Measurements from ENCODE around the gene INPP5E.
A peak's percentile ranks its signal among the peaks of the same experiment; 100 is the strongest.

The INPP5E gene, protein sequence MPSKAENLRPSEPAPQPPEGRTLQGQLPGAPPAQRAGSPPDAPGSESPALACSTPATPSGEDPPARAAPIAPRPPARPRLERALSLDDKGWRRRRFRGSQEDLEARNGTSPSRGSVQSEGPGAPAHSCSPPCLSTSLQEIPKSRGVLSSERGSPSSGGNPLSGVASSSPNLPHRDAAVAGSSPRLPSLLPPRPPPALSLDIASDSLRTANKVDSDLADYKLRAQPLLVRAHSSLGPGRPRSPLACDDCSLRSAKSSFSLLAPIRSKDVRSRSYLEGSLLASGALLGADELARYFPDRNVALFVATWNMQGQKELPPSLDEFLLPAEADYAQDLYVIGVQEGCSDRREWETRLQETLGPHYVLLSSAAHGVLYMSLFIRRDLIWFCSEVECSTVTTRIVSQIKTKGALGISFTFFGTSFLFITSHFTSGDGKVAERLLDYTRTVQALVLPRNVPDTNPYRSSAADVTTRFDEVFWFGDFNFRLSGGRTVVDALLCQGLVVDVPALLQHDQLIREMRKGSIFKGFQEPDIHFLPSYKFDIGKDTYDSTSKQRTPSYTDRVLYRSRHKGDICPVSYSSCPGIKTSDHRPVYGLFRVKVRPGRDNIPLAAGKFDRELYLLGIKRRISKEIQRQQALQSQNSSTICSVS

DNA sequence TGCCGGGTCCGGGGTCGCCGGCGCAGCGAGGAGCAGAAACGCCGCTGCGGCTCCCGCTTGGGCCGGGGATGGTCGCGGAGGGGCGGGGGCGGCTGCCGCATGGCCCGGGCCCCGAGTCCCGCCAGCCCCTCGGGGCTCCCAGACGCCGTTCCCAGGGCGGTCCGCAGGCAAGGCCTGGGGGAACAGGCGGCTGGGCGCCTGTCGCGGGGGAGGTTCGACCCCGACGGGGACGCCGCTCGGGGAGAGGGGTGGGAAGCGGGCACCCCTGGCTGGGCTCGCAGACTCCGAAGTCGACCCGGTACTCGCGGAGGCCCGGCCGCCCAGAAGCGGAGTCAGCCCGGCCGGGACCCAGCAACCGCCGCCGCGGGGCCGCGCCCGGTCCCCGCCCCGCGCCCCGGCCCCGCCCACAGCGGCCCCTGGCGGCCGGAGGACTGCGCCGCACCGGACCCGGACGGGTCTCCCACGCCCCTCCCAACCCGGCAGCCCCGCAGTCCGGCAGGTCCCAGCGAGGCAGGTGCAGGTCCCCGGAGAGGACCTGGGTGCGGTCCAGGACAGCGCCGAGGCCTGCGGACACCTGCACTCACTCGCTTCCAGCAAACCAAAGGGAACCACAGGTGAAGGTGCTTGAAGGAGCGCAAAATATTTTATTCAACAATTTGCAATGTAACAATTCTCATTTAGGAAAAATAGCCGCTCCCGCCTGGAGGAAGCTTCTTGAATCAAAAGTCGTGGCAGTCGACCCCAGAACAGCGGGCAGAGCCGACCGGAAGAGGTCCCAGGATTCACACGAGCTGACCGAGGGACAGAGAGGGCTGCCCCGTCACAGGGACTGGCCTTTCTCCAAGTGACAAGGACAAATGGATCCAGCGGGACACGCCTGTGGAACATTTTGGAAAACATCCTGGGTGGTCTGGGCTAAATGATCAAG is at the start of gene INPP5E:
Gene INPP5E (minus strand): TSS at position 365 of the 928 bp plus-strand sequence. CDS start 426 bp downstream, outside the sequence.
- DNase-seq: peak; percentile 91

DNA sequence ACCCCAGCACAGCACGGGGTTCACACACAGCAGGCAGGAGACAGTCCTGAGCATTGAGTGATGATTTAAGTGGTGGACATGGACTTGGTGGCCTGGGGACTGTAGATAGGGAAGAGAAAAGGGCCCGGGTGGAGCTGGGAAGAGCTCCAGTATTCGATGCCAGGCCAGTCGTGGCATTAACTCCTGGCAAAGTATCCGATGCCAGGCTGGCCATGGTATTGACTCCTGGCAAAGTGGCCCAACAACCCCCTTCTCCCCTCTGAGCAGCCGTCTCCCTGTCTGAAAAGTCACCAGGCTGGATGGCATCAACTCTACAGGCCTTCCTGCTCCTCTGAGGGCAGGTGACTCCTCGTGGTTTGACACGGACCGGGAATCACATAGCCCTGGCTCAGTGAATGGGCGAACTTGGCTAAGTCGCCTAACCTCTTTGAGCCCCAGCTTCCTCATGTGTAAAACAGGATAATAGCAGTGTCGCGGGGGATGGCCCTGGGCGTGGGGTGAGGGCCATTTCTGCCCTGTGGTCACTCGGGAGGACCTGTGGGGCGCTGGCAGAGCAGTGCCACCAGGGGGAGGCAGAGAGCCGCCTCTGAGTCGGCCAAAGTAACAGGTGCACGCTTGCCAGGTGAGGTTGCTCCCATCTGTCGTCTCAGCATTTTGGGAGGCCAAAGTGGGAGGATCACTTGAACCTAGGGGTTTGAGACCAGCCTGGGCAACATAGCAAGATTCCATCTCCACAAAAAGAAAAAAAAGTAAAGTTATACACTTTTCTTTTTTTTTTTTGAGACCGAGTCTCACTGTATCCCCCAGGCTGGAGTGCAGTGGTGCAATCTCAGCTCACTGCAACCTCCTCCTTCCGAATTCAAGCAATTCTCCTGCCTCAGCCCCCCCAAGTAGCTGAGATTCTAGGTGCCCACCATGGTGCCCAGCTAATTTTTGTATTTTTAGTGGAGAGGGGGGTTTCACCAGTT is 48.9 kb upstream of the INPP5E start:
- peak; percentile 87 for DNase-seq

DNA sequence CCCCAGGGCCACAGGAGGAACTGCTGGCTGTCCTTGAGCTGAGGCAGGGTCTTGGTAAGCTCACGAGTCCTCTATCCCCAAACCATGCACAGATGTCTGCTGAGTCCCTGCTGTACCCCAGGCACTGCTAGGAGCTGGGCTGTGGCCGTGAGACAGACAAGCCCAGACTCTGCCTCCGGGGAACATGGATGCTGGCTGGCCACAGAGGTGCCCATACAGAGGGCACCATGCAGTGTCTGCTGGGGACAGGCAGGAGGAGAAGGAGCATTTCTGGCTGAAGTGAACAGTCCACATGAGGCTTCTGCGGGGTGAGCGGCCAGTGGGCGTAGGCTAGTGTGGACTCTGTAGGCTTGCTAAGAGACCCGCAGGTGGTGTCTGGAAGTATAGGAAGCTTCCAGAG is 48.0 kb upstream of the INPP5E start:
- no peak for DNase-seq

DNA sequence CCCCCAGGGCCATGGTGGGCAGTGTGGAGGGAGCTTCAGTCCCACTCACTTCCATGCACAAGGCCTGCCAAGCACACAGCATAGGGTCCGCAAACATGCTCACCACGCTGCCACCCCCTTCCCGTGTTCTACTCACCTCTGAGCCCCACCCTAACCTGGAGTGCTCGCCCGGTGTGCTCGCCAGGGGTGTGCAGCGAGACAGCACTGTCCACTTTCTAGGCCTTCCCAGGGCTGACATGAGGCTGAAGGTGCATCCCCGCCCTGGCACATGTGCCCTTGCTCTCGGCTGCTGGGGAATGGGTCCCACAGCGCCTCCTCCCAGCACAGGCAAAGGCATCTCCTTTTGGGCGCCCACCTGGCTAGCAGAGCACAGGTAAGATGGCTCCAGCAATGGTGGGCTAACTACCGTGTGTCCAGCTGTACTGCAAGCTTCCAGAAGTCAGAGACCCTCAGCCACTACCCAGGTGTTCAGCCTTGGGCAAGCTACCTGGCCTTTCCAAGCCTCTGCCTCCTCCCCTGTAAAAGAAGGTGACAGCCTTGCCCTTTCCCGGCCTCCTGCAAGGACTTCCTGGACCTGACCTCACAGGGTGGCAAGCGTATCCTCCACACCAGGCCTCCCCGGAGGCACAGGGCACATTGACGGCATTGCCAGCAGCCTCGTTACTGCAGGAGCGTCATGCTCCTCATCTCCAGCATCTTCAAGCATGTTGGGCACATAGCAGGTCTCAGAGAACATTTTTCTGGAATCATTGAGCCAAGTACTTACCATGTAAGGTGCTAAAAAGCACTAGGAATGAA is 47.4 kb upstream of the INPP5E start:
- no peak for DNase-seq

DNA sequence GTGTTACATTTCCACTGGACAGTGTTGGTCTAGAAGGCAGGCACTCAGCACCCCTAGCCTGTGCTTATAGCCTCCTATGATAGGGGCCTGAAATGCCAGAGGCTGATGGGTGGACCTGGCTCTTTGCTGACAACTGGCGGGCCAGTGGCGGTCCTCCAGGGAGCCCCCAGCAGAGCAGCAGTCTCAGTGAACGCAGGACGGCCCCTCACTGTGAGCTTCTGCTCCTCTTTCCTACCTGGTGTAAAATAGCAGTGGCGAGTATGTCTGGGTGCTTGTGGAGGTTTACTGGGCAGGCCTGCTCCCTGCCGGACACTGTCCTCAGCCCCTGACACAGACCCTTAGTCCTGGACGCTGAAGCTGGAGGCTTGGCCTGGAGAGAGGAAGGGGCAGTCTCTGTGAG is 46.5 kb upstream of the INPP5E start:
- DNase-seq: no peak

DNA sequence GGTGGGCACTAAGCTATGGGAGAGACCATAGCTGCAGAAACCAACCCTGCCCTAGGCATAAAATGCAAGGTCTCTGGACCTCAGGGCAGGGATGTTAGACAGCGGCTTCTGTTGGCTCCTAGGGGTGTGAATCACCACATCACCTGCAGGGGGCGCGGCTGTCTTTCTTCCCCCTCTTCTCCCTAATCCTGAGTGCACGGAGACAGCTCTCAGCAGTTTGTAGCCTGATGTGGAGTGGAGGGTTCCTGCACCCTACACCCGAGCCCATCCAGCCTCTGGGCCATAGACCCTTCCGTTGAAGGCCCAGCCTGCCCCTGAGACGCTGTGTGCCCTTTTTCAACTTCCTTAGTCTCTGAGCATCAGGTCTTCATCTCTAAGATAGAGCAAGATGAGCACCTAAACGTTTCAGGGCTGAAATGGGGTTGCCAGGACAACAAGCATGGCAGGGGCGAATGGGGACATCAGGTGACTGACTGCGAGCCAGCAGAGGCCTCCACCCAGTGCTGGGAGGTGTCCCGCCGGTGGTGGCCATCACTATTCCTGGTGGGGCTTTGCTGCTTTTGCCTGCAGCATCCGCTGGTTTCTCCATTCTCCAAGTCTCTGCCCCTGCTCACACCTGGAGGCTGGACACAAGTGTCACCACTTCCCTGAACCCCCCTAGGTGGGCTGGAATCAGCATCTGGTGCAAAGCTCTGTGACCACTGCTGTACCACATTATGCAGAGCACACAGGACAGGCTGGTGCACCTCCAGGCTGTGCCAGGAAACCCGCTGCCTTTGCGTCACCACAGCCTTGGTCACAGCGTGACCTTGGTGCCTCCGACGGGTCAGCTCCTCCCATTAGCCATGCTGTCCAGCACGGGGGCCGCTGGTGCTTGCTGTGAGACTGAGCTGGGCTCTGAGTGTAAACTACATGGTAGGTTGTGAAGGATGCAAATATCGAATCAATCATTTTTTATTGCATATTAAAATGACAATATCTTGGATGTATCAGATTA is 45.7 kb upstream of the INPP5E start:
- peak; percentile 92 for DNase-seq

DNA sequence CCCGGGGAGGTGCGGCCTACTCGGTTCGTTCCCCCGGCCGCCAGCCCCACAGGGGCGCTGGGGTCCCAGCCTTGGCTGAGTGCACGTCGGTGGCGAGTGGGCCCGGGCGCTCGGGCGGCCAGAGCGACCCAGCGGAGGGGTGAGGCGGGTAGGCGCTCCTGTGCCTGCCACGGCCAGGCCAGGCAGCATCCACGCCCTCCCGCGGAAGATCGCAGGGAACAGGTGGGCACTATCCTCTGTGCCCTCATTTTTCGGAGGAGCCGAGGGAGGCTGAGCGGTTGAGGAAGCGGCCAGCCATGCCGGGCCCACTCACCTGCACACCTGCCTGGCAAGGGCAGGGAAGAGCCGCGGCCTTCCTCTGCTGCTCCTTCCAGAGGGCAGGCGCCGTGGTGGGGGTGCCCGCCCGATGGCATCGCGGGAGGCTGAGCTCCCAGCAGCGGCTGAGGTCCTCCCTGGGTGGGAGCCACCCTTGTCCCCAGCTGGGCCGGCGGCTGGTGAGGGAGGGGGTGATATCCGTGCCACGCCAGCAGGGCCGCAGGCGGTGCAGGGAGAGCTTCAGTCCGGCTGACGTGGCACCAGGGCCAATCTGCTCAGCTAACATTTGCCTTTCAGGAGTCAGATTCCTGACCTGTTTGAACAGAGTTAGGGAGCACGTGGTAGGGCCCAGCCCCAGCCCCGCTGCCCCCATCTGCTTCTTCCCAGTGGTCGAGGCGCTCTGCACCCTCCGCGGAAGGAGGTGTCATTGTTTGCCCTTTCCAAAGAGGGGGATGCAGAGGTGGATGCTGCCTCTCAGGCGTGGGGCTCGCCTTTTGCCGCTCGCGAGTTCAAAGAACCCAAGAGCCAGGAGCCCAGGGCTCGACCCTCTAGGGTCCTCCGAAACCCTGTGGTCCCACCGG is 44.8 kb upstream of the INPP5E start:
- no peak for DNase-seq

DNA sequence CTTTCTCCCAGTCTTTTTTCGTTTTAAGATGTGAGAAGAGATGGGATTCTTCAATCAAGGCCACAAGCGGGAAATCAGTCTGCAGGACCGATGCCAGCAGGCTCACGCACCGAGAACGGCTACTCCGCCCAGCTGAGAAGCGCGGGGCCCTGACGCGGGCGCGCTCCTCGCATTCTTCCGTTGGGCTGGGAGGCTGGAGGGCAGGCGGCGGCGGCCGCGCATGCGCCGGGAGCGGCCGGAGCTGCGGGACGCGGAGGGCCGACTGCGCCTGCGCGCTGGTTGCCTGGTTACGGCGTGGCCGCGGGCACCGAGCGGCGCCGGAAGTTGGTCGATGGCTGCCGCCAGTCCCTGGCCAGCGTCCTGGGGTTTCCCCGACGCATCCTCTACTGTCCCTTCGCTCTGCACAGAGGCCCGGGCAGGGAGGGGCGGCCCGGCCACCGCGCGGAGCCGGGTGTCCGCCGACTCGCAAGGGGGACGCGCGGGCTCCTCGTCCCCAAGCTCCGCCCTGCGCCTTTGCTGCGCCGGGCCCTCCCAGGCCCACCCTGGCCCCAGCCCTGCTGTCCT is 44.0 kb upstream of the INPP5E start:
- DNase-seq: peak; percentile 97

DNA sequence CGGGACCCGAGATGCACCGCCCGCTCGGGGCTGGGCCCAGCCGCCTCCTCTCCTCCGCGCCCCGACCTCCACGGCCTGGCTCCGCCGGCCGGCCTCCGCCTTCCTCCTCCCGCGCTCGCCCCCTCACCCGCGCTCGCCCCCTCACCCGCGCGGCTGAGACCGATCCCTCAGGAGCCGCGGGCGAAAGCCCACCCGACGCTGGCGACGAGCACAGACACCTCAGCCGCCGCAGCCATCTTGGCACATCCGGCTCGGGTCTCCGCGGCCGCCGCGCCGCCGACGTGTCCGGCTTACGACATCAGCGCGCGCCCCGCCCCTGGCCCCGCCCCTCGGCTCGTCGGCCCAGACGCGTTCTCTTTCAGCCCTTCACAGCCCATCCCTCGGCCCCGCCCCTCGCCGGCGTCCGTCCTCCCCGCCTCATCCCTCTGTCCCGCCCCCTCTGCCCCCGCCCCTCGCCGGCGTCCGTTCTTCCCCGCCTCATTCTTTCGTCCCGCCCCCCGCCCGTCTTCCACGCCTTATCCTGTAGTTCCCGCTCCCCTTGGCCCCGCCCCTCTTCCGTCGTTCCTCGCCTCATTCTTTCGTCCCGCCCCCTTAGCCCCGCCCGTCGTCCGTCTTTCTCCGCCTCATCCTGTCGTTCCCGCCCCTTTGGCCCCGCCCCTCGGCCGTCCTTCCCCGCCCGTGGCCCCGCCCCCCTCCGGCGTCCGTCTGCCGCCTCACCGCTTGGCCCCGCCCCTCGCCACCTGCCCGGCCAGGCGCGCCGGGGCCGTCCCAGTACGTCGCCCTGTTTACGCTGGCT is 43.3 kb upstream of the INPP5E start, which contains the start of gene SEC16A:
Gene SEC16A (minus strand): TSS at position 248 of the 796 bp plus-strand sequence. CDS start 5,425 bp downstream, outside the sequence.
- DNase-seq: peak; percentile 100

DNA sequence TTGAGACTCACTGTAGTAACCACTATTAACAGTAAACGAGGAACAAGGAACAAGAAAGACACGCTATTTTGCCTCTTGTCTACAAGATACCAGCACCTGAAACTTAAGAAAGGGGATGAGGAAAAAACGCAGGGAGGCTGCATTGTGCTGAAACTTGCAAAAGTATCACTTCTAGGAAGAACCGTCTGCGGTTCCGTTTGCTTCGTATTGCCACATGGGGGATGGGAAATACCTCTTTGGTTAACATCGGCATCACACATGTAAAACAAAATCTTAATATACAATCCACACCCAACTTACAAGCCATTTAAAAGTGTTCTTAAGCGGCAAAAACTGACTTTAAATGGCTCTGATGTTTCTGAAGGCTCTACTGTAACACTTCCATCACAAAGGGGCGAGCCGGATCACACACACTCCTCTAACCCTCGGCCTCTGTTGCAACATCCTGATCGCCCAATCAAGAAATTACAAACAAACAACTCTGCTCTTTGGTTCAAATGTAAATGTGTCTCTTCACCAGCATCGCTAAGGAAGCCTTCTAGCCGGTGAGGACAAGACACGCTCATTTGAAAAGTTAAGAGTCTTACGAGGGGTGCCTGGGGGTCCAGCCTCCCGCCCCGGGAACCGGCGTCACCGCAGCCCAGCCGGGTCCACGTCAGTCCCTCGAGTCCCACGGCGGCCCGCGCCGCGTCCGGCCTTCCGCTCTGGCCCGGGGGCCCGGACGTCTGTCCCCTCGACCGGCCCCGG is 42.6 kb upstream of the INPP5E start:
- peak; percentile 48 for DNase-seq

DNA sequence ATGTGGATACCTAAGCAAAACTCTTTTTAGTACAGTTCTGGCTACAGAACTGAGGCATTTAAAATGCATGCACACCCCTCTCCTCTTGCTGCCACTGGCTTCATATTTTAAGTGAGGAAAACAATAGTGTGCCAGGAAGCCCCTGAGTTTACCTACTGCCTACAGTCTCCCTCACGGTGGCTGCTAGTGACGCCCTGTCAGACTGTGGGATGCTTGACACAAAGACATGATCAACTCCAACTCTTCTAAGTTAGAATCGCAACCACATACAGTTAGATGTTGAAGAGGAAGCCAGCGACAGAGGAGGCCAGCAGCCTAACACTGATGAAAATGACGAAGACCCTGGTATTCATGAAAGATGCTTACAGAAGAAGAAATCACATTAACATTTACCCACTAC is 41.9 kb upstream of the INPP5E start:
- DNase-seq: no peak

DNA sequence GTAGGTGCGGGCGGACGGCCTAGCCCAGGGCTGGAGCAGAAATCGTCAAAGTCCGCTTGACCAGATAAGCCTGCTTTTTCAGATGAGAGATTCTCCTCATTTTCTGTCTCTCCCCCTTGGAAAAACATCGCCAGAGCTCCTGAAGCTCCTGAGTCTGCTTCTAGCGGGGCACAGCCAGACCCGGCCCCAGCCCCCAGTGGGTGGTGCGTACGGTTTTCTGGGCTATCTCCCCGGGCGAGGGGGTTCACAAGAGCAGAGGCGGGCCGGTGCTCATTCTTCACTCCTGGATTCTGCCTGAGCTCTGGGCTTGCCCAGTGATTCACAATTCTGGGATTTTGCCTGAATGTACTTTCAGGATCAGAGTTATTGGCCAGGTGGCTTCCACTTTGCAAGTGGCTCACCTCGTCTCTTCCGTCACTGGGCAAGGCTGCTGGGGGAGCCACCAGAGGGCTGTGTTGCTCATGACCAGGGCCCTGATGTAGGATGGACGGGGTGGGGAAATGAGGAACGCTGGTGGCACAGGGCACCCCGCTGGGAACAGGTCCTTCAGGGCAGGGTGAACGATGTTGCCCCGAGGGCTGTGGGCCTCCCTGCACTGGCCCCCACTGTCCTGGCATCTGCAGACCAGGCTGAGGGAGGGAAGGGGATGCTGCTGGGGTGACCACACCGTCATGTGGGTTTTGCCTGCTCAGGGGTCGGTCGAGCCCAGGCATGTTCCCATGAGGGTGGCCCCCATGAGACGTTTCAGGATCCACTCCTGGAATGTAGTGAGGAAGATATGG is 36.9 kb upstream of the INPP5E start:
- no peak for DNase-seq

DNA sequence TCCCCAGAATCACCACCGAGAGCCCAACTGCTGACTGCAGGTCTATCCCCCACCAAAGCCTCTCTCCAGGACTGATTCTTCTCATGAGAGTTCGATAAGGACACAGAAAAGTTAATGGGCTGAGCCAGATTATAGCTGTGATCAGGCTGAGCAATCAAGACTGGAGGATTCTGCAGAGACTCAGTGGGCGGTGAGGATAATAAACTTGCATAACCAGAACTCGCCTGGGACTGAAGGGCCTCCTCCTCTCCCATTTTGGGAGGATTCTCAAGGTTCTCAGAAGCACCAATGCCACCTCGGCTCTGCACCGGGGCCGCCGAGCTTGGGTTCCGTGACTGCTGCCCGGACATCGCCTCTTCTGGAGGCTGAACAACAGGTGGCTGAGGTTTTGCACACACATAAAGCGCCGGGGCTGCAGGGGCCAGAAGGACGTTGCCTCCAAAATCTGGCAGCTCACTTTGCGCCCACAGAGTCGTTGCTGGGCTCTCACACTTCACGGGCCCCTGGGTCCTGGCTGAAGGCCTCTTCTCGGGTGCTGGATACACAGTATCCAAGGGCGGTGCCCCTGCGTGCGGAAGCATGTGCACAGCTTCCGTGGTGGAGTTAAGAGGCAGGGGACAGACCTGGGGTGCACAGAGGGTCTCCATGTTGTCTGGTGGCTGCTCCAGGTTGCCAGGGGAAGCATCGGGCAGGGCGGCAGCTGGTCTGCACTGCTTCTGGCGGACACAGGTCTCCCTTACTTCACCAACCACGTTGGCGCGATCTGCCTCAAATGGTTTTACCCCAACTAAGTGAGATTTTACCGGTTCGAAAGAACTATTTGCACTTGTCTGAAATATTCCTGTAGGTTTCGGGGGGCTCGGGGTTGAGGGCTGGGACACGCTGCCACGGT is 35.6 kb upstream of the INPP5E start:
- DNase-seq: no peak

DNA sequence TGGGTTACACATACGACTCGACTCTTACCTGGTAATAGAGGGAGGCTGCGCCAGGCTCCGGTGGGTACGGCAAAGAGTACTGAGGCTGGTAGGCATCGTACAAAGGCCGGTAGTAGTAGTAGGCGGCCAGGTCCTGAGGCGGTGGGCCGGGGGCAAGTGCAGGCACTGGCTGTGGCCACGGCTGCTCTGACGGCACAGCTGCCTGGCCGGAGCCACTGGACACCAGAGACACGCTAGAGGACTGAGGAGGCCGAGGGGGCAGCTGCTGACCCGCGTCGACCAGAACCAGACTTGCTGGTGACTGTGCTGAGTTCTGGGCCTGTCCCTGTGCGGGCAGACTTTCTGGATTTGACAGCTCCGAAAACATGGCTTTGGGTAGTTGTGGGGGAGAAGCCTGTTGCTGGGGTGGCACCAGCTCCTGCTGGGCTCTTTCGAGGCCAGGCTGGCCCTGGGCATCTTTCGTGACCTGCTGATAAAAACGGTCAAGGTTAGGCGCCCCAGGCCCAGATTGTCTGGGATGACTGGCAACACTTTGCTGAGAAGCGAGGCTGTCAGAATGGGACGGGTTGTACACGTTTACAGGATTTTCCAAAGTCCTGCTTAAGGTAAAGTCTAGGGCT is 34.5 kb upstream of the INPP5E start:
- DNase-seq: no peak
